ENCODE measurements around the gene ROCK2.

DNA sequence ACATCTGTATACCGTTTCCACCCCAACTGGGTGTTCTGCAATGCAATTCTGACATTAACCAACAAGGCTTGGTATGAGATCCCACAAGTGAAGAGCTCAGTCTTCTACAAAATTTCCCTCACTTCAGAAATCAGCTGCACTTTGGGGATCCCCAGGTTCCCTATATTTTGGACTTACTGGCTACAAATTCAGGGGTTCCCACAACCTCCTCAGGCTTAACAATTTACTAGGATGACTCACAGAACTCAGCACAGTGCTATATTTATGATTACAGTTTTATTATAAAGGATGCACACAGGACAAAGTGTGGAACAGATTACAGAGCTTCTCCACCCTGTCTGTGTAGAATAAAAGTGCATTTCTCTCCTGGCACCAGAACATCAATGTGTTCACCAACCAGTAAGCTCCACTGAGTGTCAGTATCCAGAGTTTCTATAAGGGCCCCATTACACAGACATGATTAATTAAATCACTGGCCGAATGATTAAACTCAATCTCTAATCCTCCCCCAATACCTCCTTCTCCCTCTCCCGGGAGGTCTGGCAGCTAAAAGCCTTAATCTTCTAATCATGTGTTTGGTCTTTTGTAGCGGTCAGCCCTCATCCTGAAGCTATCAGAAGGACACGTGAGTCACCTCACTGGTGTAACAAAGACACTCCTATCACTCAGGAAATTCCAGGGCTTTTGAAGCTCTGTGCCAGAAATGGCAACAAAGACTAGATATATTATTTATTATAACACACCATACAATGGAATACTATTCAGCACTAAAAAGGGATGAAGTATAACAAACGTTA, 104.6 kb downstream of the ROCK2 start:
- TF ChIP-seq, protein P1, sequence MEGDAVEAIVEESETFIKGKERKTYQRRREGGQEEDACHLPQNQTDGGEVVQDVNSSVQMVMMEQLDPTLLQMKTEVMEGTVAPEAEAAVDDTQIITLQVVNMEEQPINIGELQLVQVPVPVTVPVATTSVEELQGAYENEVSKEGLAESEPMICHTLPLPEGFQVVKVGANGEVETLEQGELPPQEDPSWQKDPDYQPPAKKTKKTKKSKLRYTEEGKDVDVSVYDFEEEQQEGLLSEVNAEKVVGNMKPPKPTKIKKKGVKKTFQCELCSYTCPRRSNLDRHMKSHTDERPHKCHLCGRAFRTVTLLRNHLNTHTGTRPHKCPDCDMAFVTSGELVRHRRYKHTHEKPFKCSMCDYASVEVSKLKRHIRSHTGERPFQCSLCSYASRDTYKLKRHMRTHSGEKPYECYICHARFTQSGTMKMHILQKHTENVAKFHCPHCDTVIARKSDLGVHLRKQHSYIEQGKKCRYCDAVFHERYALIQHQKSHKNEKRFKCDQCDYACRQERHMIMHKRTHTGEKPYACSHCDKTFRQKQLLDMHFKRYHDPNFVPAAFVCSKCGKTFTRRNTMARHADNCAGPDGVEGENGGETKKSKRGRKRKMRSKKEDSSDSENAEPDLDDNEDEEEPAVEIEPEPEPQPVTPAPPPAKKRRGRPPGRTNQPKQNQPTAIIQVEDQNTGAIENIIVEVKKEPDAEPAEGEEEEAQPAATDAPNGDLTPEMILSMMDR (IDR thresholded peaks at IDR 0.05) = no peak
- no peak for TF ChIP-seq ZFX (IDR thresholded peaks at IDR 0.05; ENCODE audit: borderline replicate concordance)
